Activated naive CD4-positive, alpha-beta T cell treated with anti-CD3 and anti-CD28 coated beads, Interleukin-2, amount 10 ng/mL, durations not matched to agents 5 hours and 36 hours (primary cell): ENCODE data around the gene CD200R1. TPM values are rescaled to one million over a fixed set of nuclear protein-coding genes. Genes with fewer than 3 reads are reported as not detected.

Experiments used
- total RNA-seq, 2 experiments: library from RNA; stranded (reverse); gene quantifications; one replicate each; pipeline ENCODE4 v1.2.3, GENCODE V29; 2021

Gene CD200R1, protein sequence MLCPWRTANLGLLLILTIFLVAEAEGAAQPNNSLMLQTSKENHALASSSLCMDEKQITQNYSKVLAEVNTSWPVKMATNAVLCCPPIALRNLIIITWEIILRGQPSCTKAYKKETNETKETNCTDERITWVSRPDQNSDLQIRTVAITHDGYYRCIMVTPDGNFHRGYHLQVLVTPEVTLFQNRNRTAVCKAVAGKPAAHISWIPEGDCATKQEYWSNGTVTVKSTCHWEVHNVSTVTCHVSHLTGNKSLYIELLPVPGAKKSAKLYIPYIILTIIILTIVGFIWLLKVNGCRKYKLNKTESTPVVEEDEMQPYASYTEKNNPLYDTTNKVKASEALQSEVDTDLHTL
- 1 to 10 TPM; 6.7 to 7.7 TPM for total RNA-seq

DNA sequence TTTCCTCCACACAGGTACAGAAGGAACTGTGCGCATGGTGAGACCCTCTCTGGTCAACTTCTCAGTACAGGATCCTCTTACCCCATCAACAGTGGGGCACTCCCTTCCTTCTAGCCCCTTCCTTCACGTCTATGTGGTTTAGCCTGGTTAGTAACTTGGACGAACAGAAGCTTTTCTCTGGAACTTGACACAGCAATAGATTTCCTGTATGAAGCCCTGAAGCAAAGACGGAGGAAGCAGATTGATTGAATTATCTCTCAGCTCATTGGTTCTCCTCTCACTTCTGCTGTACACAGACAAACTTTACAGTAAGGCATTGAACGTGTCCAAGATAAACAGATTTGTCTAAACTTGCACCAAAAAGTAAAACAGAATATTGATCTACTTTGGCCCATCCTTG, at the start of gene CD200R1:
CD200R1 (minus strand) TSS at position 210 of the 400 bp plus-strand sequence. CDS start 246 bp downstream, outside the sequence.

DNA sequence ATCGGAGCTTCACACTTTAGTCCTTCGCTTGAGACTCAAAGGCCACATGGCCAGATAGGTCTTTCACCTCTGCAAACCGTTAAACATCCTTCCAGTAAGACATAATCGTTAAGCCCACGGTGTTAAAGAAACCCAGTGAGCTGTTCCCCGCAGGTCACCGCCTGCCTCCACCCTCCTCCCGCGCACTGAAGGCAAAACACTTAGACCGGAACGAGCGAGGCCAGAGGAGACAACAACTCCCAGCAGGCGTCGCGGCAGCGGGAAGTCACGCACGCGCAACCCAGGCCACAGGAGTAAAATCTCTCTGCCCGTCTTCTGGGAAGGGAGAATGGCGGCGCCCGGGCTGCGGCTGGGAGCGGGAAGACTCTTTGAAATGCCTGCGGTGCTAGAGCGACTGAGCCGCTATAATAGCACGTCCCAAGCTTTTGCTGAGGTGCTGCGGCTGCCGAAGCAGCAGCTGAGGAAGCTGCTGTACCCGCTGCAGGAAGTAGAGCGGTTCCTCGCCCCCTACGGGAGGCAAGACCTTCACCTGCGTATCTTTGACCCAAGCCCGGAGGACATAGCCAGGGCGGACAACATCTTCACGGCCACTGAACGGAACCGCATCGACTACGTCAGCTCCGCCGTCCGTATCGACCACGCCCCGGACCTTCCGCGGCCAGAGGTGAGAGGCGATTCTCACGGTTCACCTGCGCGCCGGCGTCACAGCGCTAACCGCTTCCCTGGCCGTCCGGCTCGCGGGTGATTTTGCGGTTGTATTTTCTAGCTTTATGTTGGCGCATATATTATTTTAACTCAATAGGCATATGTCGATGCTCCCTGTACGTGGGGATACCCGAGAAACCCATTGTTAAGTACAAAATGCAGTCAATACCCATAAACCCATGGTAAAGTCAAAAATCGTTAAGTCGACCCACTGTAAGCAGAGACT, 16.0 kb upstream of the CD200R1 start, which contains the start of gene GTPBP8:
GTPBP8 (plus strand) TSS at position 313 of the 931 bp plus-strand sequence; CDS start at position 329, 16 bp downstream.

Other genes with a start within 250 kb of the CD200R1 start
- not detected for gene CD200R1L, start 128.2 kb downstream of the CD200R1 start, total RNA-seq
- gene GTPBP8, start 15.9 kb upstream of the CD200R1 start, total RNA-seq = 10 to 100 TPM; 23.6 to 26.5 TPM
- not detected for gene BOC, start 236.5 kb upstream of the CD200R1 start, total RNA-seq